Keratinocyte (primary cell): Measurements from ENCODE around the gene JAZF1. TPM values are rescaled to one million over a fixed set of nuclear protein-coding genes. Genes with fewer than 3 reads are reported as not detected.

Experiments used
- DNase-seq: peaks from one replicate; pipeline ENCODE4 v3.0.0-alpha.2; 2011; ENCODE audit warnings: low read depth, missing footprints, low spot score
- FAIRE-seq: peaks from 2 replicates; lab custom pipeline; 2011; peaks lifted over from hg19 to GRCh38; lab: Jason Lieb, UNC
- H2AFZ ChIP-seq: 2 replicates; pipeline ENCODE4 v1.6.0; 2012; ENCODE audit warnings: low read length, control low read depth, inconsistent platforms; ENCODE audit not compliant: control insufficient read depth
- H3K27ac ChIP-seq: 2 replicates; pipeline ENCODE4 v1.5.1; 2011; ENCODE audit warnings: low read length; ENCODE audit not compliant: control insufficient read depth, insufficient read depth
- H3K27me3 ChIP-seq: 3 replicates; pipeline ENCODE4 v1.6.0; 2011; ENCODE audit warnings: low read length; ENCODE audit not compliant: control insufficient read depth, insufficient read depth; ENCODE audit errors: extremely low read depth
- H3K36me3 ChIP-seq, 2 experiments: 2 replicates in 1 of 2; 3 replicates in 1 of 2; pipeline ENCODE4 v1.5.1; 2011; ENCODE audit warnings: low read length in 2 of 2, mild to moderate bottlenecking in 1 of 2; ENCODE audit not compliant: control insufficient read depth in 2 of 2, insufficient read depth in 2 of 2; ENCODE audit errors: extremely low read depth in 1 of 2
- H3K4me1 ChIP-seq: 3 replicates; pipeline ENCODE4 v1.5.1; 2011; ENCODE audit warnings: low read length; ENCODE audit not compliant: control insufficient read depth, insufficient read depth; ENCODE audit errors: extremely low read depth
- H3K4me2 ChIP-seq: 3 replicates; pipeline ENCODE4 v1.6.0; 2011; ENCODE audit warnings: low read depth, low read length; ENCODE audit not compliant: control insufficient read depth, insufficient read depth; ENCODE audit errors: extremely low read depth
- H3K4me3 ChIP-seq, 3 experiments: fragments of 200-600 bp in 1 of 3; sonication (generic) in 1 of 3; 2 replicates in 2 of 3; 3 replicates in 1 of 3; pipeline ENCODE4 v1.5.1; 2011 to 2016; ENCODE audit warnings: low read length in 3 of 3, mild to moderate bottlenecking in 3 of 3, control low read depth in 2 of 3, inconsistent platforms in 1 of 3, low read depth in 1 of 3, mixed read lengths in 1 of 3, mixed run types in 1 of 3, moderate library complexity in 1 of 3; ENCODE audit not compliant: control insufficient read depth in 2 of 3, insufficient read depth in 2 of 3; ENCODE audit errors: extremely low read depth in 1 of 3
- H3K79me2 ChIP-seq: 2 replicates; pipeline ENCODE4 v1.6.0; 2012; ENCODE audit warnings: low read length; ENCODE audit not compliant: control insufficient read depth, insufficient read depth
- H3K9ac ChIP-seq: 3 replicates; pipeline ENCODE4 v1.6.0; 2011; ENCODE audit warnings: low read length; ENCODE audit not compliant: control insufficient read depth, insufficient read depth; ENCODE audit errors: extremely low read depth
- H3K9me1 ChIP-seq: 3 replicates; pipeline ENCODE4 v1.6.0; 2011; ENCODE audit warnings: low read length; ENCODE audit not compliant: control insufficient read depth, insufficient read depth; ENCODE audit errors: extremely low read depth
- H3K9me3 ChIP-seq: 2 replicates; pipeline ENCODE4 v1.5.1; 2012; ENCODE audit warnings: low read depth, low read length; ENCODE audit not compliant: control insufficient read depth
- H4K20me1 ChIP-seq: 3 replicates; pipeline ENCODE4 v1.6.0; 2011; ENCODE audit warnings: low read length; ENCODE audit not compliant: control insufficient read depth, insufficient read depth; ENCODE audit errors: extremely low read depth
- EZH2 ChIP-seq: IDR thresholded peaks from one replicate; pipeline ENCODE4 v1.6.1; 2012; ENCODE audit warnings: inconsistent platforms, mild to moderate bottlenecking, low read length, moderate library complexity
- dilution Hi-C: fragments of 300-500 bp; cut with MboI; formaldehyde crosslinking; loops from one replicate; pipeline ENCODE4 v1.7.0; 2020; ENCODE audit warnings: low sequenced_read_pairs; ENCODE audit not compliant: extremely low pct_ligation_motif_present
- polyA plus RNA-seq, 5 experiments: library from polyadenylated mRNA; depleted of rRNA in 3 of 5; stranded (reverse) in 3 of 5; stranded (forward) in 1 of 5; unstranded in 1 of 5; fragments of >200 nt; gene quantifications; 1 replicate in 1 of 5; 2 replicates in 3 of 5; 3 replicates in 1 of 5; pipeline versions ENCODE4 v1.2.1 to v1.2.3, GENCODE V29; 2011 to 2012; ENCODE audit warnings: missing spikeins in 2 of 5, low read depth in 1 of 5, low replicate concordance in 1 of 5
- TF ChIP-seq, protein P1 (sequence below), 3 experiments: IDR thresholded peaks in 1 of 3; conservative IDR thresholded peaks in 1 of 3; optimal IDR thresholded peaks in 1 of 3; 2 replicates in 2 of 3; 3 replicates in 1 of 3; pipeline versions ENCODE3 to v1.5.1; 2011; ENCODE audit warnings: low read length in 3 of 3, mild to moderate bottlenecking in 3 of 3, moderate library complexity in 2 of 3, control low read depth in 1 of 3, inconsistent platforms in 1 of 3; ENCODE audit not compliant: insufficient read depth in 2 of 3; ENCODE audit errors: extremely low read depth in 1 of 3

JAZF1 gene
- polyA plus RNA-seq, 1 donor (not counting 4 experiments of a cell fraction or from before 2014, with no cell fraction given): 2.5 TPM

DNA sequence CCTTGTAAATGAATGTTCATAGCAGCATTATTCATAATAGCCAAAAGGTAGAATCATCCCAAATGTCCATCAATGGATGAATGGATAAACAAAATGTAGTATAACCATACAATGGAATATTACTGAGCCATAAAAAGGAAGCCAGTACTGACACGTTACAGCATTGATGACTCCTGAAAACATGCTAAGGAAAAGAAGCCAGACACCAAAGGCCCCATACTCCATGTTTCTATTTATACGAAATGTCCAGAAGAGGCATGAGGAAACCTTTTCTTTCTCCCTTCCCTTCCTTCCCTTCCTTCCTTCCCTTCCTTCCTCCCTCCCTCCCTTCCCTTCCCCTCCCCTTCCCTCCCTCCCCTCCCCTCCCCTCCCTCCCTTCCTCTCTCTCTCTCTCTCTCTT, 131.9 kb downstream of the JAZF1 start:
- no peak for FAIRE-seq

DNA sequence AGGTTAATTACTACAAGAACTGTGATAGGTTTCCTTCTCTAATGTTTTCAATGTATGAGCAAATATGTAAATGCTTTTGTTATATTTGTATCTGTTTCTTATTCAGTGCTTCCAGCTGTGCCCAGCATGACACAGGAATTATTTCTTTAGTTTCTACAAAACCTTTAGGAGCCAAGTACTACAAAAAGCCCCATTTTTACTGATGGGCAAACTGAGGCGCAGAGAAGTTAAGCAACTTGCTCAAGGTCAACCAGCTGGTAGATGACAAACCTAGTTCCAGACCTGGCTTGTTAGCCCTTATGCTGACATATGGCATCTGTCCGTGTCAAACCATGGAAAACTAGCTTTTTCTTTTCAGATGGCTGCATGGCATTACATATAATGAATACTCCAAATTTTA, 134.6 kb downstream of the JAZF1 start:
- peaks cover 20% of the 10 kb centered on the region for H3K4me1 ChIP-seq

More for the DNA sequence above, 131.9 kb downstream of the JAZF1 start:
- Histone ChIP-seq H3K79me2 (no peaks in the 10 kb centered on the region), H3K9me1 (no peaks in the 10 kb centered on the region), H3K4me1 (peaks cover 2% of the 10 kb centered on the region), H4K20me1 (no peaks in the 10 kb centered on the region), H3K4me3 (no peak overlapping the region), H2AFZ (no peak overlapping the region), H3K9ac (no peak overlapping the region), H3K9me3 (no peaks in the 10 kb centered on the region), H3K36me3 (no peaks in the 10 kb centered on the region), H3K4me2 (no peak overlapping the region), H3K27me3 (no peaks in the 10 kb centered on the region), H3K27ac (no peak overlapping the region)
- DNase-seq: no peak
- TF ChIP-seq, protein P1, sequence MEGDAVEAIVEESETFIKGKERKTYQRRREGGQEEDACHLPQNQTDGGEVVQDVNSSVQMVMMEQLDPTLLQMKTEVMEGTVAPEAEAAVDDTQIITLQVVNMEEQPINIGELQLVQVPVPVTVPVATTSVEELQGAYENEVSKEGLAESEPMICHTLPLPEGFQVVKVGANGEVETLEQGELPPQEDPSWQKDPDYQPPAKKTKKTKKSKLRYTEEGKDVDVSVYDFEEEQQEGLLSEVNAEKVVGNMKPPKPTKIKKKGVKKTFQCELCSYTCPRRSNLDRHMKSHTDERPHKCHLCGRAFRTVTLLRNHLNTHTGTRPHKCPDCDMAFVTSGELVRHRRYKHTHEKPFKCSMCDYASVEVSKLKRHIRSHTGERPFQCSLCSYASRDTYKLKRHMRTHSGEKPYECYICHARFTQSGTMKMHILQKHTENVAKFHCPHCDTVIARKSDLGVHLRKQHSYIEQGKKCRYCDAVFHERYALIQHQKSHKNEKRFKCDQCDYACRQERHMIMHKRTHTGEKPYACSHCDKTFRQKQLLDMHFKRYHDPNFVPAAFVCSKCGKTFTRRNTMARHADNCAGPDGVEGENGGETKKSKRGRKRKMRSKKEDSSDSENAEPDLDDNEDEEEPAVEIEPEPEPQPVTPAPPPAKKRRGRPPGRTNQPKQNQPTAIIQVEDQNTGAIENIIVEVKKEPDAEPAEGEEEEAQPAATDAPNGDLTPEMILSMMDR (optimal IDR thresholded peaks at IDR 0.05 in 1 of 3, IDR thresholded peaks at IDR 0.05 in 1 of 3, conservative IDR thresholded peaks at IDR 0.05 in 1 of 3; ENCODE audit: extremely low read depth in 1 of 3, insufficient read depth in 2 of 3, low read length in 3 of 3): no peak
- no peak for TF ChIP-seq EZH2
- dilution Hi-C loops: no loop called here

More for the DNA sequence above, 134.6 kb downstream of the JAZF1 start:
- Histone ChIP-seq H4K20me1 (no peaks in the 10 kb centered on the region), H3K9me3 (no peaks in the 10 kb centered on the region), H3K27ac (no peak overlapping the region), H3K9me1 (no peaks in the 10 kb centered on the region), H3K4me2 (no peak overlapping the region), H3K9ac (no peak overlapping the region), H3K79me2 (no peaks in the 10 kb centered on the region), H3K36me3 (no peaks in the 10 kb centered on the region), H3K27me3 (no peaks in the 10 kb centered on the region), H2AFZ (no peak overlapping the region), H3K4me3 (no peak overlapping the region)
- DNase-seq (no peak), FAIRE-seq (no peak)
- TF ChIP-seq EZH2: no peak
- TF ChIP-seq, protein P1 (optimal IDR thresholded peaks at IDR 0.05 in 1 of 3, IDR thresholded peaks at IDR 0.05 in 1 of 3, conservative IDR thresholded peaks at IDR 0.05 in 1 of 3; ENCODE audit: extremely low read depth in 1 of 3, insufficient read depth in 2 of 3, low read length in 3 of 3): no peak
- dilution Hi-C loops: no loop called here
